ENCODE results near the gene NFIA. TPM values are rescaled to one million over a fixed set of nuclear protein-coding genes. Genes with fewer than 3 reads are reported as not detected.

The NFIA gene
- total RNA-seq, 2 donors from 2014 or later: 75.3 to 81.3 TPM

GRCh38 chr1:61504305-61504704 lies 421.9 kb downstream of the NFIA start:
- Histone ChIP-seq H3K36me3 (no peaks in the 10 kb centered on the region), H3K27ac (no peak overlapping the region), H3K27me3 (no peaks in the 10 kb centered on the region), H3K4me1 (no peaks in the 10 kb centered on the region), H3K4me3 (no peak overlapping the region), H3K9me3 (no peaks in the 10 kb centered on the region)
- no peak for DNase-seq (ENCODE audit: low spot score)
- TF ChIP-seq, protein P1, sequence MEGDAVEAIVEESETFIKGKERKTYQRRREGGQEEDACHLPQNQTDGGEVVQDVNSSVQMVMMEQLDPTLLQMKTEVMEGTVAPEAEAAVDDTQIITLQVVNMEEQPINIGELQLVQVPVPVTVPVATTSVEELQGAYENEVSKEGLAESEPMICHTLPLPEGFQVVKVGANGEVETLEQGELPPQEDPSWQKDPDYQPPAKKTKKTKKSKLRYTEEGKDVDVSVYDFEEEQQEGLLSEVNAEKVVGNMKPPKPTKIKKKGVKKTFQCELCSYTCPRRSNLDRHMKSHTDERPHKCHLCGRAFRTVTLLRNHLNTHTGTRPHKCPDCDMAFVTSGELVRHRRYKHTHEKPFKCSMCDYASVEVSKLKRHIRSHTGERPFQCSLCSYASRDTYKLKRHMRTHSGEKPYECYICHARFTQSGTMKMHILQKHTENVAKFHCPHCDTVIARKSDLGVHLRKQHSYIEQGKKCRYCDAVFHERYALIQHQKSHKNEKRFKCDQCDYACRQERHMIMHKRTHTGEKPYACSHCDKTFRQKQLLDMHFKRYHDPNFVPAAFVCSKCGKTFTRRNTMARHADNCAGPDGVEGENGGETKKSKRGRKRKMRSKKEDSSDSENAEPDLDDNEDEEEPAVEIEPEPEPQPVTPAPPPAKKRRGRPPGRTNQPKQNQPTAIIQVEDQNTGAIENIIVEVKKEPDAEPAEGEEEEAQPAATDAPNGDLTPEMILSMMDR (IDR thresholded peaks at IDR 0.05): no peak

- H3K4me1 ChIP-seq: no peaks in the 10 kb centered on the region
- H3K4me3 ChIP-seq: no peak overlapping the region
- no peak overlapping the region for H3K27ac ChIP-seq
- TF ChIP-seq, protein P1 (IDR thresholded peaks at IDR 0.05): no peak
- DNase-seq (ENCODE audit: low spot score): no peak
- H3K36me3 ChIP-seq: no peaks in the 10 kb centered on the region
- H3K27me3 ChIP-seq: no peaks in the 10 kb centered on the region
- H3K9me3 ChIP-seq: peaks cover 0 to under 1% of the 10 kb centered on the region in 2 donors
These were observed 422.6 kb downstream of the NFIA start for GRCh38 chr1:61504852-61505390.

DNA sequence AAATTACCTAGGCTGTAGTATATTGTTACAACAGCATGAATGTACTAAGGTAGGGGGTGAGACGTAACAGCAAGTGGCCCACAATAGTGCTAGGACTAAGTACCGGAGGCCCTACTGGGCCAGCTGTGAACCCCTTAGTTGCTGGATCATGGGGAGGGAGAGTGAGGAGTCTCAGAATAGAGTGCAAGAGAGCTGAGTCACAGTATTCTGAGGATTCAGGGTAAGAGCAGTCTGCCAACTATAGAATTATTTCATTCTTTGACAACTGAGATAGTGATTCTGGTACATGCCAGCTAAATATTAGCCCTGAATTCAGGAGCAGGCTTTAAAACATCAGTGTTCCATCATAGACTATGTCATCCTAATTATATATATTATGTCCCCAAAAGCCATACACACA lies 423.9 kb downstream of the NFIA start:
- no peak for DNase-seq (ENCODE audit: low spot score)
- no peak overlapping the region for H3K27ac ChIP-seq
- no peaks in the 10 kb centered on the region for H3K36me3 ChIP-seq
- no peaks in the 10 kb centered on the region for H3K4me1 ChIP-seq
- no peak overlapping the region for H3K4me3 ChIP-seq
- no peaks in the 10 kb centered on the region for H3K27me3 ChIP-seq
- H3K9me3 ChIP-seq: peaks cover 0 to 6% of the 10 kb centered on the region in 2 donors
- TF ChIP-seq, protein P1 (IDR thresholded peaks at IDR 0.05): no peak

DNA sequence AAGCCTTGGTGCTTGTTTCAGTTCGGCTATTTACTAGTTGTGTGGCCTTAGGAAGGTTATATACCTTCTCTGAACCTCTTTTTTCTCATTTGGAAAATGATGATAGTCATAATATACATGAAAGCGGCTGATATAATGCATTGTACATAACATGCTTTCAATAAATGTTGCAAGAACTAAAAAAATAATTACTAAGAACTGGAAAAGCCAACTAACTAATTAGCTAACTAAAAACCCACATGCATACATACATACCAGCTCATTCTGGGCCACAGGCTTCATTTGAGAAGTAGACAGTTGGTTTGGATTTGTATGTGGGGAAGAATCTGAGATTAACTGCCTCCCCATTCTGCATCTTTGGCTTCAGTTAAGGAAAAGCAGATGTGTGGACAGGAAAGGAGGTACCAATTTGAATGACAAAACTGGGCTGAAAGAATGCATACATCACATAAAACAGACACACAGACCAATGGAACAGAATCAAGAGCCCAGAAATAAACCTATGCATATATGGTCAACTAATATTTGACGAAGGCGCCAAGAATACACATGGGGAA lies 424.7 kb downstream of the NFIA start:
- no peaks in the 10 kb centered on the region for H3K4me1 ChIP-seq
- H3K36me3 ChIP-seq: no peaks in the 10 kb centered on the region
- H3K4me3 ChIP-seq: no peak overlapping the region
- DNase-seq (ENCODE audit: low spot score): no peak
- H3K9me3 ChIP-seq: peaks cover 0 to 6% of the 10 kb centered on the region in 2 donors
- H3K27me3 ChIP-seq: no peaks in the 10 kb centered on the region
- H3K27ac ChIP-seq: no peak overlapping the region
- TF ChIP-seq, protein P1 (IDR thresholded peaks at IDR 0.05): no peak
